GM18508 (cell line): Measurements from ENCODE around the gene CTAG1A.
"Not testable (repeated sequence)": the region's sequence is repeated elsewhere in the genome, so short reads cannot be mapped to it uniquely, and the experiment has no call there.

Experiments used
- ATAC-seq: cut with Tn5 transposase; IDR thresholded peaks from one replicate; pipeline ENCODE4 v1.9.1; 2021; ENCODE audit warnings: moderate number of reproducible peaks; ENCODE audit not compliant: insufficient read depth, unreplicated experiment

Gene CTAG1A

GRCh38 chrX:154607976-154608375 lies 23.0 kb downstream of the CTAG1A start:
- ATAC-seq, result not testable (repeated sequence)

- not testable (repeated sequence) for ATAC-seq
Measured at GRCh38 chrX:154608823-154609222, 23.9 kb downstream of the CTAG1A start.

GRCh38 chrX:154611146-154611545 lies 26.2 kb downstream of the CTAG1A start:
- ATAC-seq, result not testable (repeated sequence)

GRCh38 chrX:154613586-154613985 lies 28.7 kb downstream of the CTAG1A start:
- not testable (repeated sequence) for ATAC-seq

GRCh38 chrX:154619182-154619581 lies 34.2 kb downstream of the CTAG1A start, which contains the start of gene CTAG1B:
TSS of gene CTAG1B (minus strand) at chrX:154619282. CDS start at chrX:154619218, 64 bp downstream.
- not testable (repeated sequence) for ATAC-seq

- ATAC-seq, result not testable (repeated sequence)
Measured at GRCh38 chrX:154620767-154621414, 36.0 kb downstream of the CTAG1A start.

- not testable (repeated sequence) for ATAC-seq
Measured at GRCh38 chrX:154628960-154629359, 44.0 kb downstream of the CTAG1A start.

- ATAC-seq, result not testable (repeated sequence)
Measured at GRCh38 chrX:154630949-154631348, 46.0 kb downstream of the CTAG1A start.

- not testable (repeated sequence) for ATAC-seq
Measured at GRCh38 chrX:154633661-154634060, 48.7 kb downstream of the CTAG1A start.
